Right forelimb (tissue), 1 donor: Measurements from ENCODE around the gene ANGPTL4.
"Not testable (repeated sequence)": the region's sequence is repeated elsewhere in the genome, so short reads cannot be mapped to it uniquely, and the experiment has no call there.

ENCODE experiments used
- DNase-seq: peaks from one replicate; pipeline ENCODE4 v3.0.0-alpha.2; 2018

The ANGPTL4 gene, protein sequence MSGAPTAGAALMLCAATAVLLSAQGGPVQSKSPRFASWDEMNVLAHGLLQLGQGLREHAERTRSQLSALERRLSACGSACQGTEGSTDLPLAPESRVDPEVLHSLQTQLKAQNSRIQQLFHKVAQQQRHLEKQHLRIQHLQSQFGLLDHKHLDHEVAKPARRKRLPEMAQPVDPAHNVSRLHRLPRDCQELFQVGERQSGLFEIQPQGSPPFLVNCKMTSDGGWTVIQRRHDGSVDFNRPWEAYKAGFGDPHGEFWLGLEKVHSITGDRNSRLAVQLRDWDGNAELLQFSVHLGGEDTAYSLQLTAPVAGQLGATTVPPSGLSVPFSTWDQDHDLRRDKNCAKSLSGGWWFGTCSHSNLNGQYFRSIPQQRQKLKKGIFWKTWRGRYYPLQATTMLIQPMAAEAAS

DNA sequence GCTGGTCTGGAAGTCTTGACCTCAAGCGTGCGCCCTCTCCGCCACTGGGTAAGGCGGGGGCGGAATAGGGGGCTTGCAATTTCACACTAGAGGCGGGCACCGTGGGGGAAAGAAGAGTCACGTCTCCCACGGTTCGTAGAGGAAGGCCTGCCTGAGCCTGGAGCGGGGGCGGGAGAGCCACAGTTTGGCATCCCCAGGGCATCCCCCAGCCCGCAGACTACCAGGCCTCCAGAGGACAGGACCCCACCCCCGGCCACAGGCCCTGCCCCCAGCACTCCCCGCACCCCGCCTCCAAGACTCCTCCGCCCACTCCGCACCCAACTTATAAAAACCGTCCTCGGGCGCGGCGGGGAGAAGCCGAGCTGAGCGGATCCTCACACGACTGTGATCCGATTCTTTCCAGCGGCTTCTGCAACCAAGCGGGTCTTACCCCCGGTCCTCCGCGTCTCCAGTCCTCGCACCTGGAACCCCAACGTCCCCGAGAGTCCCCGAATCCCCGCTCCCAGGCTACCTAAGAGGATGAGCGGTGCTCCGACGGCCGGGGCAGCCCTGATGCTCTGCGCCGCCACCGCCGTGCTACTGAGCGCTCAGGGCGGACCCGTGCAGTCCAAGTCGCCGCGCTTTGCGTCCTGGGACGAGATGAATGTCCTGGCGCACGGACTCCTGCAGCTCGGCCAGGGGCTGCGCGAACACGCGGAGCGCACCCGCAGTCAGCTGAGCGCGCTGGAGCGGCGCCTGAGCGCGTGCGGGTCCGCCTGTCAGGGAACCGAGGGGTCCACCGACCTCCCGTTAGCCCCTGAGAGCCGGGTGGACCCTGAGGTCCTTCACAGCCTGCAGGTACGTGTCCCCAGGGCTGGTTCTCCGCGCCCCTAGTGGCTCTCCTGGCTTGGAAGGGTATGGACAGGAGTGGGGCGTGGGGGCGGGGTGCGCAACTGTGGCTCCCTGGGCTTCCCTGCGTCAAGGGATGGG, at the start of gene ANGPTL4:
TSS of gene ANGPTL4 (plus strand) at position 353 of the 969 bp plus-strand sequence. CDS start at position 520, 167 bp downstream.
- DNase-seq, result peak; percentile 83

DNA sequence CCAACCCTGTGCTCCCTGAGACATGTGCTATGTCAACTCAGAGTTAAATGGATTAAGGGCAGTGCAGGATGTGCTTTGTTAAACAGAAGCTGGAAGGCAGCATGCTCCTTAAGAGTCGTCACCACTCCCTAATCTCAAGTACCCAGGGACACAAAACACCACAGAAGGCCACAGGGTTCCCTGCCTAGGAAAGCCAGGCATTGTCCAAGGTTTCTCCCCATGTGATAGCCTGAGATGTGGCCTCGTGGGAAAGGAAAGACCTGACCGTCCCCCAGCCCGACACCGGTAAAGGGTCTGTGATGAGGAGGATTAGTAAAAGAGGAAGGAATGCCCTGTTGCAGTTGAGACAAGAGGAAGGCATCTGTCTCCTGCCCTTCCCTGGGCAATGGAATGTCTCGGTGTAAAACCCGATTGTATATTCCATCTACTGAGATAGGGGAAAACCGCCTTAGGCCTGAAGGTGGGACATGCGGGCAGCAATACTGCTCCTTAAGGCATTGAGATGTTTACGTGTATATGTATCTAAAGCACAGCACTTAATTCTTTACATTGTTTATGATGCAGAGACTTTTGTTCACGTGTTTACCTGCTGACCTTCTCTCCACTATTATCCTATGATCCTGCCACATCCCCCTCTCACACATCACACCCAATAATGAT, 48.8 kb upstream of the ANGPTL4 start:
- DNase-seq, result not testable (repeated sequence)

DNA sequence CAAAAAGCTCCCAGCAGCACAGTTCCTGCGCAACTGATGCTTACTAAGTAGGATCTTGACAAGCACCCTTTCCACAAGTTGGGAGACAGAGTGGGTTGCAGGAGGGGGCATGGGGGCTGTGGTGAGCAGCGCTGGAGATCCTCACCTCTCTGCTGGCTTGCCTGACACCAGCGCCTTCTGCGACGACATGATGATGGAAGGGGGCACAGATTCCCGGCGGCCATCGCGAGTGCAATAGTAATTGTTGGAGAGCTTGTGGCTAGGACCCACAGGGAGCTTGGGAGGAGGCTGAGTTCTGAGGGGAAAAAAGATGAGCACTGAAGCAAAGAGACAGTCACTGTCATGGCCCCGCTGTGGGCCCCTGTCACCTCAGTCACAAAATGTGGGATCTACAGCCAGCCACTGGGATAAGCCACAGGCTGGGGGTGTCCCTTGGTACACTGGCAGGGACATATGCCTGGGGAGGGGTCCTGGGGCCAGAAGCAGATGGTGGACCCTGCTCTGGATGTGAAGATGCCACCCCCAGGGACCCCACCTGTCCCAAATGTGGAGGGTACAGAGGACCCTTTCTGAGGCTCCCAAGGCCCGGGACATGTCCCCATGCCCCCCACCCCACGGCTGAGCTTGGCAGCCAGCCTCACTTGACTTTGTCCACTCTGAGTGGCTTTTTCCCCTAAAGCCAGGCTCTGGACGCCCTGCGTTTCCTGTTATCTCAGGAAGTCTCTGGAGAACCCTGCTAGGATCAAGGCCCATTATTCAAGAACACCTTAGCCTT, 47.4 kb upstream of the ANGPTL4 start:
- no peak for DNase-seq

DNA sequence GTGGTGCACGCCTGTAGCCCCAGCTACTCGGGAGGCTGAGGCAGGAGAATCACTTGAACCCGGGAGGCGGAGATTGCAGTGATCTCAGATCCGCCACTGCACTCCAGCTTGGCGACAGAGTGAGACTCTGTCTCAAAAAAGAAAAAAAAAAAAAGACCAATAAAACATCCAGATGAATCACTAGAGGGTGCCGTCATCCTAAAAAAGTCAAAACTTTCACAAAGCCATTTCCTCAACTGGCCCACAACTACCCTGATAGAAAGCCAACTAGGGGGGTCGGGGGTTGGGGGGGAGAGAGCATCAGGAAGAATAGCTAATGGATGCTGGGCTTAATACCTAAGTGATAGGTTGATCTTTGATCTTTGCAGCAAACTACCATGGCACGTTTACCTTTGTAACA, 45.1 kb upstream of the ANGPTL4 start:
- DNase-seq, result not testable (repeated sequence)

DNA sequence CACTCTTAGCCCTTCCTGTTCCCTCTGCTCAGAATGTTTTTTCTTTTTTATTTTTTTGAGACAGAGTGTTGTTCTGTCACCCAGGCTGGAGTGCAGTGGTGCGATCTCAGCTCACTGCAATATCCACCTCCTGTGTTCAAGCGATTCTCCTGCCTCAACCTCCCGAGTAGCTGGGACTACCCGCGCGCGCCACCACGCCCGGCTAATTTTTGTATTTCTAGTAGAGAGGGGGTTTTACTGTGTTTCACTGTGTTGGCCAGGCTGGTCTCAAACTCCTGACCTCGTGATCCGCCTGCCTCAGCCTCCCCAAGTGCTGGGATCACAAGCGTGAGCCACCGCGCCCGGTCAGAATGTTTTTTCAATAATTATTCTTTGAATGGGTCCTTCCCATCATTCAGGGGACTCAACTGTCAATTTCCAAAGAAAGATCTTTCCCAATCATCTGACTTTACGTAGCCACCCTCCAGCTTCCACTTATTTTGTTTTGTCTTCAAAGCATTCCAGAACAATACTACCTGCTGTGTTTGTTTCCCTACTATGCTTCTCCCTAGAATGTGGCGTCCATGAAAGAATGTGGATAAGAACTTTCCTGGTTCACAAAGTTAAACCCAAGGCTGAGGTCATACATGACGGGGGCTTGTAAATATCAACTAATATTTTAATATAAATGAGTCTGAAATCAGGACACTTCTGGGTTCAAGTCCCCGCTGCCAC, 44.0 kb upstream of the ANGPTL4 start:
- DNase-seq, result no peak

DNA sequence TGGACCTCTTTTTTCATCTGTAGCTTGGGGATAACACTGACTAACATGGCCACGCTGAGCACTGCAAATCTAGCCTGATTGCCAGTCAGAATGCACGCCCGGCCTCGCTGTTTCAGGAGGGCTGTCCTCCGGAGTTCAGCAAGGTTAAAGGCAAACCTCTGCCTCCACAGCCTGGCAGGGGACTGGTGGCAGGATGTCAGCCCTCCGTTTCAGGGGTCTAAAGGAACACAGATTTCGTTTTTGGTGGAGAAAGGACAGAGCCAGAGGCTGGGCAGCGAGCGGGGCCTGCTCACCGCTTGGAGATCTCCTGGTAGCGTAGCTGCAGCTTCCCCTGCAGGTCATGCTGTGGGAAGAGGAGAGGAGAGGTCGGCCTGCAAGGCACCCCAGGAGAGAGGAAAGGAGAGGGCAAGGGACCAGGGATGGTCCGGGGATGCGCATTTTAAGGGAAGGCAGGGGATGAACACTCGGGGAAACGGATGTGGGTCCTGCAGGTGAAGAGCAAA, 43.3 kb upstream of the ANGPTL4 start:
- no peak for DNase-seq

DNA sequence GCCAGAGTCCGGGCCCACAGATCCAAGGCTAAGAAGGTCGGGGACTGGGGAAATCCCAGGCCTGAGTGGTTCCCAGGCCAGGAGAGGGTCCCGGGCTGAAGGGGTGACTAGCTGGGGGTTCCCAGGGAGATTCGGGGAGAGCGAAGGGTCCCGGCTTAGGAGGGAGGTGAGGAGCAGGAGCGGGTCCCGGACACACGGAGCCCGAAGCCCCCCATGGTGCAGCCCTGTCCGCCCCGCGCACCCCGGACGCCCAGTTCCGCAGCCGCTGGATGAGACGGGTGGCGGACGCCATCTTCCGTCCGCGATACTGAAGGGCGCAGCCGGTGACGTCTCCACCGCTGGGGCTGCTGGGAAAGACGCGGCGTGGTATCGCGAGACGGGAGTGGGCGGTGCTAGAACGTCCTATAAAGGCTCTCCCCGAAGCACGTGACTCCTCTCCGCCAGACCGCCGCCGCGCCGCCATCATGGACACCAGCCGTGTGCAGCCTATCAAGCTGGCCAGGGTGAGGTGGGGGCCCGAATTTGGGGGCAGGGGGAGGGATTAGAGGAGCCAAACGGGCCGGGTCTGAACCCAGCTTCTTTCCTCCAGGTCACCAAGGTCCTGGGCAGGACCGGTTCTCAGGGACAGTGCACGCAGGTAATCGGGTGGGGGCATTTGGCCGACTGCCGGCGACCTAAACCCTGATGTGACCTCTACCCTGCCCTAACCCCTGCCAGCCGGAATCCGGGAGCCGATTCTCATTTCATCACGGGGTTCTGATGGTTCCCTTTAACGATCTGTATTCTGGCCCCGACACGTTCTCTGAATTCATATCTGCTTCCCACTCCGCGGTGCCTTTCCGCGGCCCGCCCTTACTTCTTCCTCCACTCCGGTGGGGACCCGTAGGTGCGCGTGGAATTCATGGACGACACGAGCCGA, 42.6 kb upstream of the ANGPTL4 start, which contains the start of the genes NDUFA7 and RPS28:
TSS of gene NDUFA7 (minus strand) at position 309 of the 919 bp plus-strand sequence. CDS start at position 292, 17 bp downstream.
TSS of gene RPS28 (plus strand) at position 430 of the 919 bp plus-strand sequence. CDS start at position 465, 35 bp downstream.
- peak; percentile 98 for DNase-seq

DNA sequence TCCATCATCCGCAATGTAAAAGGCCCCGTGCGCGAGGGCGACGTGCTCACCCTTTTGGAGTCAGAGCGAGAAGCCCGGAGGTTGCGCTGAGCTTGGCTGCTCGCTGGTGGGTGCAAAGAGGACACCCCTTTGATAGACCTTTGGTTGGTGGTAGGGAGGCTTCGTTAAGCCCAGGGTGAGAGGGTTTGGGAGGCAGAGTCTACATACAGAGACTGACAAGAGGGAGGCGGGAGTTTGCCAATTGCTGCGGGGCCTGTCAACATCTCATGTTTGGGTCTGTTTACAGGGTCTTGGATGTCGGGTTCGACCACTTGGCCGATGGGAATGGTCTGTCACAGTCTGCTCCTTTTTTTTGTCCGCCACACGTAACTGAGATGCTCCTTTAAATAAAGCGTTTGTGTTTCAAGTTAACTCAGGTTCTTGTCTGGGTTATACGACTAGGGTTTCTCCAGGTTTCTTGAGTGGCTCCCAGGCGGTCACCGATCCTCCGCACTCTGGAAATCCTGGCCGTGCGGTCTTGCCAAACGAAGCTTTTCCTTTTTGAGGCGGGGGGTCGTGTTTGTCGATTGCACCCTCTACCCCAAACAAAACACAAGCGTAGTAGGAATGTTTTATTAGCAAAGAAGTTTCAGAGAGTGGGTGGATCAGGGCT, 41.8 kb upstream of the ANGPTL4 start:
- DNase-seq, result no peak

DNA sequence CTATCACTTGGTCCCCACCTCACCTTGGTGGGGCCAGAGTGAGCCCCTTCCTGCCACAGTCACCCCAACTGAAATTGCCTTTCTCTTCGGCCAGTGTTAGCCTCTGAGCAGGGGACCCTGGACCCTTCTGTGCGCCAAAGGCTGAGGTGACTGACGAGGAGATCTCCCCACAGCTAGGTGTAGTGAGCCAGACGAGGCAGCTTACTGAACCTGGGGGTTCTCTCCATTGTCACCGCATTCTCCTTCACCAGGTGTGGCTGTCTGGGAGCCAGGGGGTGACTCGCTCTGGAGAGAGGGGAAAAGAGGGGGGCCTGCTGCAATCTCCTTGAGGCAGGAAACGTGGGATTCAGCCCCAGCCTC, 41.3 kb upstream of the ANGPTL4 start:
- DNase-seq, result no peak

DNA sequence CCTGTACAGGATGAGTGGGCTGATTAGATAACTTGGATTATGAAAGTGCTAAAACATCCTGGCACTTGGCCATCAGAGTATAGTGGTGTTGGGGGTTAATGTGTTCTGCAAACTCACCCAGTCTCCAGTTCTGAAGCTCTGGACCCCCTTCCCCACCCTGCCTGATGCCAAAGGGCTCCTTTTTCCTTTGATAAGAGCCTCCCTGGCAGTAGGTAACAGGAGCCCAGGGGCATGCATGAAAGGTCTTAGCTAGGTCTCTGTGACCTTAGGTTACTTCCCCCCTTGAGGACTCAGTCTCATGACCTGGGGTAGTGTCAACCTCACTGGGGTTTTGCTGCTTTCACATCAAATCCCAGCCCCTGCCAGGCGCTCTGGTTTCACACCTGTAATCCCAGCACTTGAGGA, 40.2 kb upstream of the ANGPTL4 start:
- DNase-seq, result no peak

DNA sequence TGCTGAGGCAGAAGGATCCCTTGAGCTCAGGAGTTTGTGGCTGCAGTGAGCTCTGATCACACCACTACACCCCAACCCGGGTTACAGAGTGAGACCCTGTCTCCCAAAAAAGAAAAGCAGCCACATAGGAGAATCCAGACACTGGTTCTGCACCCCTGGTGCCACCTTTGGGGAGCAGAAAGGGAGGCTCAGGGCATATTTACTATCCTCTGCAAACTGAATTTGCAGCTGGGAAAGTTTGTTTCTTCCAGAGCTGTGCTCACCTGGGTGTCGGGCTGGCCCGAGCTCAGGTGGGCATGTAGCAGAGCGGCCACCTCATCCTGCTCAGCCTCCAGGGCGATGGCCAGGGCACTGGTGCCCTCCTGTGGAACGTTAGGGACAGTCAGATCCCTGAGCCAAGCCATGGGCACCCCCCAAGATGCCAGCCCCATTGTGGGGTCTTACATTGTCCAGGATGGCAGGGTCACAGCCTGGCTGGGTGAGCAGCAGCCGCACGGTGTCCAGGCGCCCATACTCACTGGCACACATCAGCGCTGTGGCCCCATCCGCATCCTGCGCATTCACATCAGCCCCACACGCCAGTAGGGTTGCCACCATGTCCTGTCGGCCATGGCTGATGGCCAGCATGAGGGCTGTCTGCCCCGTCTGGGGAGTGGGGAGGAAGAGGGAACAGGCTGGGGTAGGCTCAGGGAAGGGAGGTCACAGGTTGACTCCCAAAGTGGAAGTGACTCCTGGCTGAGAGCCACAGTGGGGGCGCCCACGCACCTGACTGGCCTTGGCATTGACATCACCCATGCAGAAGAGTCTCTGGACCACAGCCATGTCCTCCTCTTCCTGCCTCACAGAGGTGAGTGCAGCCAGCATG, 39.5 kb upstream of the ANGPTL4 start:
- no peak for DNase-seq

DNA sequence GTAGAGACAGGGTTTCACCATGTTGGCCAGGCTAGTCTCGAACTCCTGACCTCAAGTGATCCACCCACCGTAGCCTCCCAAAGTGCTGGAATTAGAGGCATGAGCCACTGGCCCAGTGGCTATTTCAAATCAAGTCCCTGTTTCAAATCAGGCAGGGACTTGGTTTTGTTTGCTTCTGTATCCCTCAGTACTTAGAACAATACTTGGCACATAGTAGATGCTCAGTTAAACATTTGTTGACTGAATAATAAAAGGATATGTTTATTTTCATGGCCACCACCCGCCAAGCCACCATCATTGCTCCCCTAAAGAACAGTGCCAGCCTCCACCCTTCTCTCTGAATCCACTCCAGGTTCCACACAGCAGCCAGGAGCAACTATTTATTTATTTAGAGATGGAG, 38.5 kb upstream of the ANGPTL4 start:
- DNase-seq, result no peak

DNA sequence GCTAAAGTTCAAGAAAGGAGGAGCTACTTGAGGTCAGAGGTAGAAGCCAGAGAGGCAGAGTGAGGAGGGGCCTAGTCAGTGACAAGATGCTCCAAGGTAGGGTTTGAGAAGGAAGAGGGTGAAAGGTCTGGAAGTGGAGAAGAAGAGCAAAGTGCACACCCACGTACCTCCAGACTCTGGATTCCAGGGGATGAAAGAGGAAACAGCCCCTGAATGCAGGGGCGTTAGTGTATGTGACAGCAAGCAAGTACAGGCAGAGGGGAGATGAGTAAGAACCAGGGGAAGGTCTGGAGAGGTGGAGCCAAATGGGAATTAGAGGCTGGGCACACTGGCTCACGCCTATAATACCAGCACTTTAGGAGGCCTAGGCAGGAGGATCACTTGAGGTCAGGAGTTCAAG, 34.0 kb upstream of the ANGPTL4 start:
- no peak for DNase-seq

DNA sequence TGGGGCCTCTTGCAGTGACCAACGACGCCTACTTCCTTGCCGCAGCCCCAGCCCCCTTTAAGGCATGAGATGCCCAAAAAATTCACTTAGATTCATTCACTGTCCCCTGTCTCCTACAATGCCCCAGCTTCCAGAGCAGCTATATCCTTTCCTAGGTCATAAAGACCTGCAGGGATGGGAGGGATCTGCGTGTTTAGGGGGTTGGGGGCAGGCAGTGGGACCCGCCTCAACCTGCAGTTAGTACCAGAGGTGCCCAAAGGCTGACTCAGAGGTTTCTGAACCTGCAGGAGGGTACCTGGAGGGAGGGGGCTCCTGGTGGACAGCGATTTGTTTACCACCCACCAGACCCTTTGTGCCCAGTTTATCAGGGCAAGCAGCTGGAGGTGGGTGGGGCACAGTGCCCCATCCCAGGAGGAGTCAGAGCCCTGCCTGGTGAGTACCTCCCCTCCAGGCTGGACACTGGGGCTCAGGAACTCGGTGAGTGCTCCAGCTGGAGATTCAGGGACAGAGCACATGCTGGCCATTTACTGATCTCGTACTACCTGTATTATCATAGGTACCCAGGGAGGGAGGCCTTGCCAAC, 32.6 kb upstream of the ANGPTL4 start:
- DNase-seq, result no peak

DNA sequence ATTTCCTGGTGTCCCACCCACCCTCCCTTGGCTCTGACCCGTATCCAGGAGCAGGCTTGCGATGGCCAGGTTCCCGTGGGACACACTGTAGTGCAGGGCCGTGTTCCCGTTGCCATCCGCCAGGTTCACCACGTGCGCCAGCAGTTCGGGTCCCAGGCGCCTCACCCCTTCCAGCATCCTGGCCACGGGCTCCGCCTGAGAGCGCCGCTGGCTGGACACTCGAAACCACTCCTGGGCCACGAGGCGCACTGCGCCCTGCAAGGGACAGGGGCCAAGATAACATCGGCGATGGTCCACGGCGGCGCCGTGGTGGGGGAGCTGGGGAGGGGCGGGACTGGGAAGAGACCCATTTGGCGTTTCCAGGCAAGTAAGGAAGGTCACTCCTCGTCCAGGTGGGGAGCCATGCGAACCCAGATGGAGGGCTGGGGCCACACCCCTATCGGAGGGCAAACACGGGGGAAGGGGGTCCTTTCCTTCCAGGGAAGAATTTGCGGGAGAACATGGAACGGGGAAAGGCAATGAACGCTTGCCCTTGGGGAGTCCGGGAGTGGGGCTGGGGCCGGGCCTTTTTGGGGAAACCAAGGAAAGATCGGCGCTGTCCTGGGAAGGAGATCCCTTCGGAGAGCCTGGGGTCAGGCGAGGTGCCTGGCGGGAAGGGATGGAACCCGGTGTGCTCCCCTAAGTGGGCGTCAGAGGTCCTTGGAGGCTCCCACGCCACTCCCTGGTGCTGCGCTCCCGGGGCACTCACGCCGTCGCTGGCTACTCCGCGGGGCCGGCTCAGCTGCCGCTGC, 30.8 kb upstream of the ANGPTL4 start:
- no peak for DNase-seq

DNA sequence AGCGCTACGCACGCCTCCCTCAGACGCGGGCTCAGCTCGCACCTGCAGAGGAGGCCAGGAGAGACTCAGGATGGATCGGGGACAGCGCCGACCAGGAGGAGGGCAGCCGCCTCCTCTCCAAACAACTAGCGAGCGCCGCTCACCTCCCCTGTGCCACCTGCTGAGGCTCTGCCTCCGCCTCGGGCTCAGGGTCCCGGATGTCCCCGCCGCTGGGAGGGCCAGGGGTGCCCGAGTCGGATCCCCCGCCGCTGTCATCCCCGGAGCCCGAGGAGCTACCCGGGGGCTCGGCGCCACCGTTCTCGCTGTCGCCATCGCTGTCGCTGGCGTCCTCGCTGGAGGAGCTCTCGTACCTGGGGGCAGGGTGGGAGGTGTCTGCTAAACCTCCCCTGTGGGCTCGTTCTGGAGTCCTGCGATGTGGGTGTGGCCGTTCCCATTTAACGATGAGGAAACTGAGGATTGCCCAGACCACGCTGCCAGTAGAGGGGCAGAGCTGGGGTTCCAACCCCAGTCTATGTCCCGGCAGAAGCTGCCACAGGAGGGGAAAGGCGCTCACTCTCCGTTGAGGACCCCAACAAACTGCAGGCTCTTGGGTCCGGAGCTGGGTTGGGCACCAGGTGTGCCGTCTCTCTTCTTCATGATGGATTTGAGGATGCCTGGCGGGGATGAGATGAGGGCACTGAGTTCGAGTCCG, 30.0 kb upstream of the ANGPTL4 start:
- no peak for DNase-seq
